Endothelial cell of hepatic sinusoid (primary cell): Measurements from ENCODE around the gene ZNF804B.

Experiments used
- in situ Hi-C: cut with HindIII; loops from 2 replicates; pipeline ENCODE4 v1.10.0; 2017; ENCODE audit warnings: low sequenced_read_pairs

The ZNF804B gene

GRCh38 chr7:88759230-88760135 lies at the start of gene ZNF804B:
Gene ZNF804B (plus strand): TSS chr7:88759700. CDS start chr7:88759977, 277 bp downstream.
- in situ Hi-C loops, result no loop called here

- in situ Hi-C loops, result no loop called here
Measured at GRCh38 chr7:88735920-88736319, 23.6 kb upstream of the ZNF804B start.

GRCh38 chr7:88737632-88738031 lies 21.9 kb upstream of the ZNF804B start:
- in situ Hi-C loops, result no loop called here

- in situ Hi-C loops, result no loop called here
Measured at GRCh38 chr7:88746126-88746525, 13.4 kb upstream of the ZNF804B start.

GRCh38 chr7:88756802-88757201 lies 2.7 kb upstream of the ZNF804B start:
- in situ Hi-C loops, result no loop called here

GRCh38 chr7:88757371-88757770 lies 2.1 kb upstream of the ZNF804B start:
- in situ Hi-C loops, result no loop called here

GRCh38 chr7:88758381-88759229 lies 895 bp upstream of the ZNF804B start:
- in situ Hi-C loops, result no loop called here

- in situ Hi-C loops, result no loop called here
Measured at GRCh38 chr7:88760136-88760515, 626 bp downstream of the ZNF804B start.

GRCh38 chr7:88761779-88762178 lies 2.3 kb downstream of the ZNF804B start:
- in situ Hi-C loops, result no loop called here

- in situ Hi-C loops, result no loop called here
Measured at GRCh38 chr7:88771417-88771816, 11.9 kb downstream of the ZNF804B start.

GRCh38 chr7:88772776-88773175 lies 13.3 kb downstream of the ZNF804B start:
- in situ Hi-C loops, result no loop called here

GRCh38 chr7:88775838-88776237 lies 16.3 kb downstream of the ZNF804B start:
- in situ Hi-C loops, result no loop called here

- in situ Hi-C loops, result no loop called here
Measured at GRCh38 chr7:88787777-88788176, 28.3 kb downstream of the ZNF804B start.

- in situ Hi-C loops, result no loop called here
Measured at GRCh38 chr7:88789480-88790064, 30.1 kb downstream of the ZNF804B start.

- in situ Hi-C loops, result no loop called here
Measured at GRCh38 chr7:88791891-88792290, 32.4 kb downstream of the ZNF804B start.

GRCh38 chr7:88792361-88792760 lies 32.9 kb downstream of the ZNF804B start:
- in situ Hi-C loops, result no loop called here

- in situ Hi-C loops, result no loop called here
Measured at GRCh38 chr7:88795553-88795952, 36.1 kb downstream of the ZNF804B start, which contains the start of gene TEX47. Gene TEX47 (minus strand): TSS chr7:88795737. CDS start chr7:88794942, 795 bp downstream.

GRCh38 chr7:88801046-88801445 lies 41.5 kb downstream of the ZNF804B start:
- in situ Hi-C loops, result no loop called here

GRCh38 chr7:88806280-88807037 lies 47.0 kb downstream of the ZNF804B start:
- in situ Hi-C loops, result no loop called here

GRCh38 chr7:88818552-88818951 lies 59.1 kb downstream of the ZNF804B start:
- in situ Hi-C loops, result no loop called here

- in situ Hi-C loops, result no loop called here
Measured at GRCh38 chr7:88826222-88826621, 66.7 kb downstream of the ZNF804B start.
